SK-N-MC (cell line): Measurements from ENCODE around the gene SHROOM4.

Source experiments
- DNase-seq: peaks from one replicate; pipeline ENCODE4 v3.0.0-alpha.2; 2011; ENCODE audit warnings: low read depth, low spot score
- H3K27ac ChIP-seq: fragments of 200-600 bp; sonication (generic); 2 replicates; pipeline ENCODE4 v1.5.1; 2016; ENCODE audit warnings: mixed run types
- H3K36me3 ChIP-seq: fragments of 200-600 bp; sonication (generic); 2 replicates; pipeline ENCODE4 v1.6.1; 2017; ENCODE audit warnings: antibody characterized with exemption, low read length, mixed read lengths; ENCODE audit not compliant: insufficient read depth
- H3K4me3 ChIP-seq: fragments of 200-600 bp; sonication (generic); 2 replicates; pipeline ENCODE4 v1.5.1; 2016
- H3K9ac ChIP-seq: fragments of 200-600 bp; sonication (generic); 2 replicates; pipeline ENCODE4 v1.8.0; 2017; ENCODE audit warnings: mixed run types, mixed read lengths; ENCODE audit not compliant: insufficient read length
- H3K9me3 ChIP-seq: fragments of 200-600 bp; sonication (generic); 2 replicates; pipeline ENCODE4 v1.6.1; 2017; ENCODE audit warnings: low read depth, mild to moderate bottlenecking, antibody characterized with exemption, low read length, moderate library complexity, mixed read lengths
- EZH2 ChIP-seq: fragments of 200-600 bp; sonication (generic); IDR thresholded peaks from one replicate; pipeline ENCODE4 v1.6.1; 2017; ENCODE audit warnings: antibody characterized with exemption
- FOXP2 ChIP-seq: optimal IDR thresholded peaks from 2 replicates; pipeline ENCODE3; 2011; ENCODE audit warnings: mild to moderate bottlenecking, moderate library complexity; ENCODE audit not compliant: insufficient read depth; ENCODE audit errors: extremely low read length, control extremely low read depth
- POLR2AphosphoS5 ChIP-seq: IDR thresholded peaks from 2 replicates; pipeline ENCODE4 v1.6.1; 2012; ENCODE audit warnings: mild to moderate bottlenecking, low read depth, low read length, borderline replicate concordance

Gene SHROOM4

GRCh38 chrX:50614460-50614859, 199.5 kb downstream of the SHROOM4 start:
- no peak overlapping the region for H3K27ac ChIP-seq
- no peak overlapping the region for H3K4me3 ChIP-seq
- TF ChIP-seq POLR2AphosphoS5, result no peak
- no peak for TF ChIP-seq FOXP2
- no peak for TF ChIP-seq EZH2

GRCh38 chrX:50613846-50614245, 200.1 kb downstream of the SHROOM4 start:
- H3K36me3 ChIP-seq, result no peaks in the 10 kb centered on the region
- no peak for TF ChIP-seq FOXP2
- no peaks in the 10 kb centered on the region for H3K9me3 ChIP-seq
- no peak overlapping the region for H3K9ac ChIP-seq
- DNase-seq, result no peak
- no peak overlapping the region for H3K27ac ChIP-seq
- H3K4me3 ChIP-seq, result no peak overlapping the region

More at GRCh38 chrX:50614460-50614859, 199.5 kb downstream of the SHROOM4 start:
- Histone ChIP-seq H3K9ac (no peak overlapping the region), H3K9me3 (no peaks in the 10 kb centered on the region), H3K36me3 (no peaks in the 10 kb centered on the region)
- DNase-seq, result no peak

DNA sequence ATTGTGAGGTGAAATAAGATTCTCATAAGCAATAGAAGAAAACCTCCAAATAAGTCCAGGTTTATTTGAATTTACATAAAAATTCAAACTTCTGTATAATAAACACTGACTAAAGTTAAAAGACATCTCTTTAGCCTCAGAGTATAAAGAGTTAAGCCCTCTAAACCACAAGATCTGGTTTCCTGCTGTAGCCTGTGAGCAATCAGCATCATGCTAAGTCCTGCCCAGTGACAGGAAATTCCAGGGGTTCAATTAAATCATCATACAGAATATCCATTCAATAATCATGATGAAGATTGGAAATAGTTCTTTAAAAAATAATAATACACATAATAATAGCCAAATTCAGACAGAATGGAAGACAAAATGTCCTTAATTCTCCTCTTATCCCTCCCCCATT, 204.2 kb downstream of the SHROOM4 start:
- no peak overlapping the region for H3K27ac ChIP-seq
- H3K4me3 ChIP-seq, result no peak overlapping the region
- no peak overlapping the region for H3K9ac ChIP-seq
- no peaks in the 10 kb centered on the region for H3K36me3 ChIP-seq
- no peaks in the 10 kb centered on the region for H3K9me3 ChIP-seq
- TF ChIP-seq POLR2AphosphoS5, result no peak
- TF ChIP-seq FOXP2, result no peak
- no peak for TF ChIP-seq EZH2
- DNase-seq, result peak; percentile 20

- no peak overlapping the region for H3K9ac ChIP-seq
- TF ChIP-seq FOXP2 (no peak), EZH2 (no peak), POLR2AphosphoS5 (no peak)
- no peak overlapping the region for H3K27ac ChIP-seq
- H3K4me3 ChIP-seq, result no peak overlapping the region
- H3K36me3 ChIP-seq, result no peaks in the 10 kb centered on the region
- no peak for DNase-seq
- no peaks in the 10 kb centered on the region for H3K9me3 ChIP-seq
Observed at GRCh38 chrX:50606300-50606950, 207.6 kb downstream of the SHROOM4 start.

DNA sequence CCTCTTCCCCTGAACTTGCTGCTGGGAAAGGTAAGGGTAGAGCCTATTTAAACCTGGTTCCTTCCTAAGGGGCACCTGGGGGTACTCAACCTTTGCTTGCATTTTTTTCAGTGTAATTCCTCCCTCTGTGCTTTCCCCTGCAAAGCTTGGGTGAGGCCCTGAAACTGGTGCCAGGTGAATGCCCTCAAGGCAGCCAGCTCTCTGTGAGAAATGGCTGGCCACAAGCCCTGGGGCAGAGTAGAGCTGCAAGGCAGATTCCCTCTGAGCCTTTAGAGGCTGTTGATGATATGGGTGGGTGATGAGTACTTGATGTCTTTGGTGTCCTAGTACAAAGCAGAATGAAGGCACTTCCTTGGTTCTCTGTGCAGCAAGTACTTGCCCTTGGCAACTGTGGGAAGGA, 217.9 kb downstream of the SHROOM4 start:
- Histone ChIP-seq H3K9ac (no peak overlapping the region), H3K27ac (no peak overlapping the region)

GRCh38 chrX:50594788-50595187, 219.2 kb downstream of the SHROOM4 start:
- Histone ChIP-seq H3K27ac (no peak overlapping the region), H3K4me3 (no peak overlapping the region), H3K9ac (no peak overlapping the region), H3K9me3 (no peaks in the 10 kb centered on the region), H3K36me3 (no peaks in the 10 kb centered on the region)
- DNase-seq, result no peak
- no peak for TF ChIP-seq POLR2AphosphoS5

More for the DNA sequence above, 217.9 kb downstream of the SHROOM4 start:
- TF ChIP-seq FOXP2 (no peak), POLR2AphosphoS5 (no peak), EZH2 (no peak)
- H3K4me3 ChIP-seq, result no peak overlapping the region
- H3K36me3 ChIP-seq, result no peaks in the 10 kb centered on the region
- DNase-seq, result no peak
- H3K9me3 ChIP-seq, result no peaks in the 10 kb centered on the region

DNA sequence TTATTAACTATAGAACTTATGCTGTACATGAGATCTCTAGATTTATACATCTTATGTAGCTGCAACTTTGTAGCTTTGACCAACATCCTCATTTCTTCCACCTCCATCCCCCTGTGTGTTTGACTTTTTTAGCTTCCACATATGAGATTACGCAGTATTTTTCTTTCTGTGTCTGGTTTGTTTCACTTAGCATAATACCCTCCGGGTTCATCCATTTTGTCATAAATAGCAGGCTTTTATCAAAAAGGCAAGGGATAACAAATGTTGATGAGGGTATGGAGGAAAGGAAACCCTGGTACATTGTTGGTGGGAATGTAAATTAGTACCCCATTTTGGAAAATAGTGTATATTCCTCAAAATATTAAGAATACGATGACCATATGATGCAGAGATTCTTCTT, 227.0 kb downstream of the SHROOM4 start:
- H3K4me3 ChIP-seq, result no peak overlapping the region
- H3K9ac ChIP-seq, result no peak overlapping the region
- H3K27ac ChIP-seq, result no peak overlapping the region
- DNase-seq, result no peak
- TF ChIP-seq FOXP2, result no peak
- TF ChIP-seq POLR2AphosphoS5, result no peak
- H3K36me3 ChIP-seq, result no peaks in the 10 kb centered on the region
- H3K9me3 ChIP-seq, result no peaks in the 10 kb centered on the region

DNA sequence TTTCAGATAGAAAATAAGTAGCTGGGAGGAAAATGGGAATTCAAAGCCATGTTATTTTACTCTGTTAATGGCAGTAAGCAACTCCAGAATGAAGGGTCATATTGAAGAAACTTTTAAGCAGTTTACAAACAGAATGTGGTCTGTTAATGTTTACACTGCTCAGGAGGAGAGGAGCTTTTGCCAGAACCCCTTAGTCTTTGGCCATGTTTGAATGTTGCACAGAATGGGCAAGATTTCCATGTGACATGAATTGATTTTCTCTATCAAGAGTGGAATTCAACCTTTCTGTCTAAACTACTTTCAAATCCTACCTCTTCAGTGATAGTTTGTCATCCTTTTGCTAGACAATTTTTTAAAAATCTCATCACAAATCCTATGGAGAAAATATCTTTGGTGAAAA, 227.6 kb downstream of the SHROOM4 start:
- H3K4me3 ChIP-seq, result no peak overlapping the region
- no peak for DNase-seq
- TF ChIP-seq FOXP2, result no peak
- no peaks in the 10 kb centered on the region for H3K36me3 ChIP-seq
- no peak overlapping the region for H3K27ac ChIP-seq
- no peaks in the 10 kb centered on the region for H3K9me3 ChIP-seq
- H3K9ac ChIP-seq, result no peak overlapping the region

GRCh38 chrX:50581405-50581804, 232.6 kb downstream of the SHROOM4 start:
- H3K9me3 ChIP-seq, result no peaks in the 10 kb centered on the region
- TF ChIP-seq POLR2AphosphoS5, result no peak
- no peak for TF ChIP-seq EZH2
- no peak for TF ChIP-seq FOXP2
- no peak overlapping the region for H3K4me3 ChIP-seq
- no peak for DNase-seq
- no peak overlapping the region for H3K27ac ChIP-seq
- H3K9ac ChIP-seq, result no peak overlapping the region
- no peaks in the 10 kb centered on the region for H3K36me3 ChIP-seq

DNA sequence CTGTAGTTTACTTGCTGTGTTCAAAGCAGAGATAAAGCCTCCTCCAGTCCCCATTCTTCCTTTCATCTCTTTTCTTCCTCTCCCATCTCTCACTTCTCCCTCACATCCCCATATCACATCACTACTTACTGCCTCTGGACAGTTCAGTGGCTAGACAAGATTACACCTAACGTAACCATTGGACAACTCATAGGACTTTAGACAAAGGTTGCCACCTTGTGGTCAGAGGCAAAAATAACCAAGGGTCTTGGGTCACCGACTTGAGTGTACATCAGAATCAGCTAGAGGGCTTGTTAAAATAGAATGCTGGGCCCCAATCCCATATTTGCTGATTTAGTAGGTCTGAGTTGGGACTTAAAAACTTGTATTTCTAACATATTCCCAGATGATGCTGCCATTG, 234.0 kb downstream of the SHROOM4 start:
- H3K9ac ChIP-seq, result no peak overlapping the region
- H3K36me3 ChIP-seq, result no peaks in the 10 kb centered on the region
- H3K9me3 ChIP-seq, result no peaks in the 10 kb centered on the region
- DNase-seq, result peak; percentile 2
- TF ChIP-seq EZH2, result no peak
- TF ChIP-seq FOXP2, result no peak
- TF ChIP-seq POLR2AphosphoS5, result no peak
- H3K27ac ChIP-seq, result no peak overlapping the region
- no peak overlapping the region for H3K4me3 ChIP-seq
